Measurements from ENCODE around the gene CRHR2. TPM values are rescaled to one million over a fixed set of nuclear protein-coding genes. Genes with fewer than 3 reads are reported as not detected.

Gene CRHR2
- total RNA-seq, 1 experiment from 2014 or later: not detected

DNA sequence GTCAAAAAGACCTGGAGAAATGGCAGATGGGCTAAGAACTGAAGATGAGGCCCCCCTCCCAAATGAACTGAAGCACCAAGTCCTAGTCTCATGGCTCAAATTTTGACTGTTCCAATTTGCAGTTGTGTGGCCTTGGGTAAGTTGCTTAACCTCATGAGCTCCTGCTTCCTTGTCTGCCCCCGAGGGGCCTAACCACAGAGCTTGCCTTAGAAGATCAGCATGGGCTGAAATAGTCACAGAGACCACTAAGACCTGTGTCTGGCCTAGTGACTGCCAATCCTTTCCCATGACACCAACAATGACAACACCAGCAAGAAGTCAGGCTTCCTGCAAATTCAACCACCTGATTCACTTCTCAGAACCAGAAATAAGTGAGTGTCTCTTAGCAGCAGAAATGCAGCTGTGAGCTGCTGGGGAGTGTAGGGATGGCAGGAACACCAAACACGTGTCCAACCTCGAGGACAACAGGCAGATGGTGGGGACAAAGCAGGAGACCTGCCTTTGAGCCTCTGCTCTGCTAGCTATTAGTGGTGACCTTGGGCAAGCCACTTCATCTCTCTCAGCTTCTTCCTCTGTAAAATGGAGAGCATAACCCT is 23.7 kb downstream of the CRHR2 start:
- DNase-seq: no peak
- H3K4me1 ChIP-seq: peaks cover 17% of the 10 kb centered on the region
- no peak overlapping the region for H3K4me3 ChIP-seq
- H3K27ac ChIP-seq: no peak overlapping the region
- H3K36me3 ChIP-seq: no peaks in the 10 kb centered on the region
- H3K9me3 ChIP-seq (replicated peaks): no peaks in the 10 kb centered on the region
- no peaks in the 10 kb centered on the region; the same call in 1 of the 2 replicates for H3K27me3 ChIP-seq

DNA sequence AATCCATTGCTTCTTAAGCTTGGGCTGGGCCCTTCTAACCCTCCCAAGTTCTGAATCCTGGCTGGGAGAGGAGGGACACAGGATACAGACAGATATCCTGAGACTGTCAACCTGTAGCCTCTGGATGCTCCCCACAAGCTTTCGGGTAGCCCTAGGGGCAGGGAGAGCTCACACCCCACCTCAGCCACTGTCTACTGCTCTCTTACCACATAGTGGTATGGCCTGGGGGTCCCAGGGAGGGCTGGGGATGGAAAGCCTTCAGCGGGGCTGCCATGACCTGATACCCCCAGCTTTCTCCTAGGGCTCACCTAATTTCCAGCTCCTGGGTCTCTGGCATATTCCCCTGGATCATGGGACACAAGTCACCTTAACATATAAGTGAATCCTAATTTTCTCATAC is 25.1 kb downstream of the CRHR2 start:
- H3K27me3 ChIP-seq: no peaks in the 10 kb centered on the region; the same call in 1 of the 2 replicates
- no peaks in the 10 kb centered on the region for H3K9me3 ChIP-seq (replicated peaks)
- no peaks in the 10 kb centered on the region for H3K36me3 ChIP-seq
- DNase-seq: no peak
- no peak overlapping the region for H3K4me3 ChIP-seq
- H3K27ac ChIP-seq: no peak overlapping the region
- peaks cover 17% of the 10 kb centered on the region for H3K4me1 ChIP-seq

DNA sequence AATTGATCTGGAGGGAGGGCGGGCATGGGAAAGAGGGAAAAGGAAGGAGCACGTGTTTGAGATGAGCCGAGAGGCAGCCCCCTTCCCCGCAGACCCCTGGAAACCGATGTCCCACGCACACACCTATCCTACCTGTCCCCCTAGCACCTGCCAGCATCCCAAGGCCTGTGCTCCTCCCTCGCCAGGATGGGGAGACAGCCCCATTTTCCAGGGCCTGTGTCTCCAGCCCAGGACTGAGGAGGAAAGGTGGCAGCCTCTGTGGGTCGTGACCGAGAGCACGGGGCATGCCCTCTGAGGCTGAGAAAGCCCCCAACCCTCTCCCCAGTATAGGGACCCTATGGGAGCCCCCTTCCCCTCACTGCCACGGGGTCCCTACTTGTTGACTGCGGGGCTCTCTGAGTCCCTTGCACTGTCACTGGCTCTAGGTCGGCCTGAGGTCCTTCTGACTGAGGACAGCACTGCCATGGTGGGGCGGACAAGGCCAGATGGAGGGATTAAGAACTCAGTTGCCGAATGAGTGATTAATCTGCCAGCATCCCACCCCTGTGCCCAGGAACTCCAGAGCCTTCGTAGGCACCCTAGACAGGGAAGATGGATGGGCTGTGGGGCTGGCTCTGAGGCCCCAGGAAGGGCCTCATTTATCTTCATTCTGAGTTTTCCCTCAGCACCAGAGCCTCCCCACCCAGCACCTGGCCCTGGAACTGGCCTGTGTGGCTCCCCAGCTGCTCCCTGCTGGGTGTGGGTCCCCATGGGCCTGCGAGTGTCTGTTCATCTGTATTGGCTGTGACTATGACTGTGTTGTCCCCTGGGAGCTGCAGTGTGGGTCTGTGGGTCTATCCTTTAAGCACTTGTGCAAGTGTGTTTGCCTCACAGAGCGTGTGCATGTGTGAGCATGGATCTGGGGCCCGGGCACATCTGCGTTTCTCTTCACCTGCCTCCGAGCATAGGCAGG is 26.0 kb downstream of the CRHR2 start:
- H3K4me3 ChIP-seq: no peak overlapping the region
- no peak for DNase-seq
- H3K27ac ChIP-seq: no peak overlapping the region
- no peaks in the 10 kb centered on the region for H3K36me3 ChIP-seq
- peaks cover 17% of the 10 kb centered on the region for H3K4me1 ChIP-seq
- no peaks in the 10 kb centered on the region for H3K9me3 ChIP-seq (replicated peaks)
- no peaks in the 10 kb centered on the region; the same call in 1 of the 2 replicates for H3K27me3 ChIP-seq

DNA sequence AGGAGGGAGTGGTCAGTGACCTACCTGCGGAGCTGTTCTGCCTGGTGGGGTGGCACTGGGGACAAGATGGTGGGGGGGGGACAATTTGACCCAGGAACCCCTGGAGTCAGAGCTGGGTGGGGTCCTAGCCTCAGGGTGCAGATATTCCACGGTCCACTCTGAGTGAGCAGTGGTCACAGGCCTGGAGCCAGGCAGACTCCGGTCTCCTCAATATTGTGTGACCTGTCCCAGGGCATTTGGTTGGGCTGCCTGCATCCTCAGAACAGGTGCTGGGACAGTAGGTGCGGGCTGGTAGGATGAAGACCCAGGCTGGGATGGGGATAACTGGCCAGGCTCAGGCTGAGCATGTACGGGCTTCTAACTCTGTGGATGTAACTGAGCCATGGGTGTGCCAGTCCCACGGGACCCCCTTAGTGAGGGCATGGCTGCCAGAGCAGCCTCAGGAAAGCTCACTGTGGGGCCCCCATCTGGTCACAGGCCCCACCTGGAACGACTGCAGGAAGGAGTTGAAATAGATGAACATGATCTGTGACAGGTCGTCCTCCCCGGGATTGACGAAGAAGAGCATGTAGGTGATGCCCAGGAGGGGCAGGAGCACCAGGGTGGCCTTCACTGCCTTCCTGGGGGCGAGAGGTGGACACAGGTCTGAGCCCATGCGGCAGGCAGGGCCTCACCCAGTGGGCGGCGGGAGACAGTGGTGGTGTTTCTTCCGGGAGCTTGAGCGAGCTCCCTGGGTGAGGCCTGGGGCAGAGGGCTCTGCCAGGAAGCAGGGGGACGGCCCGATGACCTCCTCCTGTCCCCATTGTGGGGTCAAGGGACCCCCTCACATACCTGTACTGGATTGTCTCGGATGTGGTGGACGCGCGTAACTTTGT is 26.9 kb downstream of the CRHR2 start:
- H3K9me3 ChIP-seq (replicated peaks): no peaks in the 10 kb centered on the region
- peaks cover 11% of the 10 kb centered on the region for H3K4me1 ChIP-seq
- H3K27ac ChIP-seq: no peak overlapping the region
- H3K4me3 ChIP-seq: no peak overlapping the region
- DNase-seq: no peak
- H3K36me3 ChIP-seq: no peaks in the 10 kb centered on the region
- no peaks in the 10 kb centered on the region for H3K27me3 ChIP-seq

DNA sequence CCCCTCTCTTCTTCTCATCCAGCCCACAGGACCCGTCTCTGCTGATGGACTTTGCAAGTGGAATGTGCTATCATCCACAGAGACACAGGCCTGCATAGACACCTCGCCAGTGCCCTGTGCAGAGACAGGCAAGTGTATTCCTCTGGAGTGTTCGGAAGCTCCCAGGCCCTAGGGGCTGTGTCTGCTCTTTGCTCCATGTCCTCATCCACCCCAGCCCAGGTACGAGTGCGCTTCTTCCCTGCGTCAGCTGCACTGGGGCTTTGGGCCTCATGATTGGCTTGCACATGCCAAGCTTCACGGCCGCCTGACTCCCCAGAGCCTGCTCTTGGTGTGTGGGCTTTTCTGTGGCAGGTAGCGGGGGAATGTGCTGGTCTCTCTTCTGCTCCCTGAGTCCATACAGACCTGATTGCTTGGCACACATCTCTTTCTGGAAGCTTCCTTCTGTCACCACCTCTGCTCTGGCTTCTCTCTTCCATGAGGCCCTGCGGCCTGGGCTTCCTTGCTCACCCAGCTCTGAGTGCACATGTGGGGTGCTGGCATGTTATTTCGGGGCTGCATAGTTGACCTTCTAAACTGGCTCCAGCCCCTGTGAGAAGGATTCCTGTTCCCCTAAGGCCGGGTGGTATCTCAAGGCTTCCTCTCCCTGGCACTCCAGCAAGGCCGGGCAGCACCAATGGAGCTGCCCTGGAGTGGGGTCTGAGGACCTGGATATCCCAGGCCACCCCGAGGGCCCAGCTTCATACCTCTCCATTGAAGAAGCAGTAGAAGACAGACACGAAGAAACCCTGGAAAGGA is 27.8 kb downstream of the CRHR2 start:
- DNase-seq: no peak
- Histone ChIP-seq H3K27ac (no peak overlapping the region), H3K4me1 (peaks cover 4% of the 10 kb centered on the region)

DNA sequence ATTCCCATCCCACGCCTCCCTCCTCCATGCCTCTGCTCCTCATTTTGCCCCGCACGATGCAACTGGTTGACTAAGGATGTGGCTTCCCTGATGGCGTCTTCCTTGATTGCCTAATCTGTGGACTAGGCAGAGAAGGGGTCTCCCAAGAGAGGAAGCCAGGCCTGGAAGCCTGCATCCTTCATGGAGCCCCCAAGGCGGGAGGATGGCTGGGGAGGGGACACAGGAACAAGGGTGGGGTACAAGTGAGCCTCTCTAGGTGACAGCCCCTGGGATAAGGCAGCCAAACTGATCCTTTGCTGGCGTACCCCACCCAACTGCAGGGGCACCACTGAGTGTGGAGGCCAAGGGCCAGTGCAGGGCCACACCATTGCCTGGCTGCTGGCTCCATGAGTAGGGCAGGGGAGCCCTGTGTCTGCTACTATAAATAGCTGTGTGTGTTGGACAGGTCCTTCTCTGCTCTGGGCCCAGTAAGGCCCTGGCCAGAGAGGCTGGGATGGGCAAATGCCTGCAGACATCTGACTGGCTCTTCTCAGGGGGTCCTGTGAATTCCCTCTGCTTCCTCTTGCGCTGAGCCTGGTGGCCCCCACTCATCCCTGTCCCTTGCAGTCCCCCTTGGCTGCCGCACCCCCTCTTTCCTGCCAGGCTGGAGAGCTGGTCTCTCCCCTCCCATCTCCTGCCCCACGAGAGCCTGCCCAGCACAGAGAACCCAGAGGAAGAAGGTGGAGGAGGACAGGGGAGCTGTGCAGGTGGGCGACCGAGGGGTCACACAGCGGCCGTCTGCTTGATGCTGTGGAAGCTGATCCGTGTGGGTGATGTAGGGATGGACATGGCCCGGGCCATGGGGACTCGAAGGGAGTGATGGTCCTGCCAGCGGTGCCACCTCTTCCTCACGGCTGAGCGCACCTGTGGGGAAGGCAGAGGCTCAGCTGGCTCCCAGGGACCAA is 29.3 kb downstream of the CRHR2 start:
- Histone ChIP-seq H3K4me3 (no peak overlapping the region), H3K9me3 (replicated peaks) (no peaks in the 10 kb centered on the region), H3K36me3 (no peaks in the 10 kb centered on the region), H3K27me3 (no peaks in the 10 kb centered on the region), H3K27ac (no peak overlapping the region), H3K4me1 (peaks cover 6% of the 10 kb centered on the region)
- DNase-seq: no peak

More for the DNA sequence above, 27.8 kb downstream of the CRHR2 start:
- Histone ChIP-seq H3K27me3 (no peaks in the 10 kb centered on the region), H3K36me3 (no peaks in the 10 kb centered on the region), H3K4me3 (no peak overlapping the region), H3K9me3 (replicated peaks) (no peaks in the 10 kb centered on the region)

DNA sequence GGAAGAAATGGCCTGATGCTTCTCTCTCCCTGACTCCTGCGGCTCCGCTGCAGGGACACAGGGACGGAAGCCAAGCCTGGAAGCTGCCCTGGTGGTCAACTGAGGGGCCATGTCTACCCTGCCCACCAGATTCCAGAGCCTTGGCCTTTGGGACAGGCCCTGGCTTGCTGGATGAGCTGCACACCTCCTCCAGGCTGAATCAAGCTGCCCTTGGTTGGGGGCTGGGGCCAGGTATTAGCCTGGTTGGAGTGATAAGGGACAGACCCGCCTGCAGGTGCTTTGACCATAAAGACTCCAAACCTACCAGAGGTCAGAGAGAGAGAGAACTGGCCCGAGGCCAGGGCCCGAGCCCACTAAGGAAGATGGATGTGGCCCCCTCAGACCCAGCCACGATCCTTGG is 30.1 kb downstream of the CRHR2 start:
- H3K9me3 ChIP-seq (replicated peaks): no peaks in the 10 kb centered on the region
- H3K4me1 ChIP-seq: peaks cover 15% of the 10 kb centered on the region
- H3K36me3 ChIP-seq: no peaks in the 10 kb centered on the region
- no peak for DNase-seq
- no peak overlapping the region for H3K4me3 ChIP-seq
- no peak overlapping the region for H3K27ac ChIP-seq
- H3K27me3 ChIP-seq: no peaks in the 10 kb centered on the region

DNA sequence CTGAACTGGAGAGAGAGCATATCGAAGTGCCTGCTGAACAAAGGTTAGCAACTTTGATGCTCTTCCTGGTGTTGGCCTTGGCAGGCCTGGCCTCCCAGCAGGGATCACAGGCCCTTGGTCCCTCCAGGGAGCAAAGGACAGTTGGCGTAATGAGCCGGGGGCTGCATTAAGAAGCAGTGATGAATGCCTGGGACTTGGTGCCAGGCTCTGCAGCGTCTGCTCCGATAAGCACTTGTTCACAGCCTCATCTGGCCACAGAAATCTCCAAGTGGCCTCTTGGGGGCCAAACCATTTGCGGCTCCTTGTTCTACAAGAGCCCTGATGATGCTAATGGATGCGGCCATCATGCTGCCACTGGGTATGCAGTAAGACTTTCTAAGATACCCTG is 31.8 kb downstream of the CRHR2 start:
- H3K27ac ChIP-seq: no peak overlapping the region
- no peak for DNase-seq
- H3K4me3 ChIP-seq: no peak overlapping the region

DNA sequence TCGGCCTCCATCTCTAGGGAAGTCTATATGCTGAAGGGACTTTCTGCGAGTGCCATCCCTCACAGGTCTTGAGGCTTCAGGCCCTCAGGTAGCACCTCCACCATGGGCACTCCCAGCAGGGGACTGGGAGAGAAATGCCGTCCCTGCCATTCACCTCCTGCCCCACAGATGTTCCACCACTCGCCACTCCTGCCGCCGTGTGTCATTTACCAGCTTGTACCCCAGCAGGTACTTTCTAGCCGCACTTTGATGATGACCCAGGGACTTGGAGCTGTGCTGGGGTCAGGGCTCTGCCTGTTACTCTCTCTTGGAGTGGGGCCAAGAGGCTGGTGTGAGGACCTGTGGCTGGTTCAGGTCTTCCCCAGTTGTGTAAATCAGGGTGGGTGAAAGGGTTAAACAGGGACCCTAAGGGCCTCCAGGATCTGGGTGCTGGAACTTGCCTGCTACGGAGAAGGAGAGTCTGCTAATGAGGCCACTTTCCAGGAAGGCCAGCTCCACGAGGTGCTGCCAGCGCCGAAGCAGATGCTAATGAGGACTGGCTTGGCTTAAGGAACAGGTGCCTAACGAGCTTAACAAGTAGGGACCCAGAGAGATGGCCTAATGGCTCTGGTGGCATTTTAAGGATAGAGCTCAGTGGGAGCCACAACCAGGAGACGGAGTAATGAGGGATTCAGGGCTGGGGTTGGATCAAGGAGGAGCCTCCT is 32.4 kb downstream of the CRHR2 start:
- peaks cover 22% of the 10 kb centered on the region for H3K4me1 ChIP-seq
- no peaks in the 10 kb centered on the region for H3K27me3 ChIP-seq
- no peaks in the 10 kb centered on the region for H3K9me3 ChIP-seq (replicated peaks)
- H3K36me3 ChIP-seq: no peaks in the 10 kb centered on the region
- H3K27ac ChIP-seq: no peak overlapping the region
- DNase-seq: no peak
- H3K4me3 ChIP-seq: no peak overlapping the region

More for the DNA sequence above, 31.8 kb downstream of the CRHR2 start:
- Histone ChIP-seq H3K9me3 (replicated peaks) (no peaks in the 10 kb centered on the region), H3K4me1 (peaks cover 22% of the 10 kb centered on the region), H3K27me3 (no peaks in the 10 kb centered on the region), H3K36me3 (no peaks in the 10 kb centered on the region)

DNA sequence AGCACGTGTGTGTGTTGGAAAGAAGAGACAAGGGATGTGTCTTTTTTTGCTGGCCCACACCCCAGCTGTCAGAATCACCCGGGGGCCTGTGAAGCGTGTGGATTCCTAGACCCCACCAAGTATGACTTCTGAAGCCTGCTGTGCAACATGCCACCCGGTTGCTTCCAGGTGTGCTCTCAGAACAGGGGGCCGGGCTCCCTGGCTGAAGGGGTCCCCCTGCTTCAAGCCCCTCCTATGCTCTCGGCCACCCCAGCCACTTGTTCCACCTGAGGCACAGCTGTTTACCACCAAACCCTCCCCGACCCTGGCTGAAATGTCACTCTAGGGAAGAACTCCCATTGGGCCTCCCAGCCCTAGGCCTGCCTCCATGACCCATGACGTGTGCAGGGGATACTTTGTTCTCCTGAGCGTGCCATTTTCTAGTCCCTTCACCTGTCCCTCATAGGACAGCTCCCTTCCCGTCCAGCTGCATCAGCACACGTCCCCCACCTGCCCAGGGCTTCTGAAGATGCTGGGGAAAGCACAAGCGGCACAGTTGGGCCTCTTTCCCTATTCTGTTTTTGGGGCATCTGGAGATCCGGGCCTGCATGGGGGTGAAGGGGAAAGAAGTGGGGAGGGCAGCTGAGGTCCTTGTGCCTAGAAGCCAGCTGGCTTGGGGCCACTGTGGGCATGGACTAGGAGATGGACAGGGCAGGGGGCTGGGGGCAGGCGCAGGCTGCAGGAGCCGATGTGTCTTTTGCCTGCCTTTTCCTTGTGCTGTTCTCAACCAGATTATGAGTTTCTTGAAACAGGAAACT is 33.3 kb downstream of the CRHR2 start:
- no peak overlapping the region for H3K27ac ChIP-seq
- no peaks in the 10 kb centered on the region for H3K9me3 ChIP-seq (replicated peaks)
- H3K4me1 ChIP-seq: peaks cover 22% of the 10 kb centered on the region
- no peaks in the 10 kb centered on the region for H3K36me3 ChIP-seq
- DNase-seq: no peak
- H3K4me3 ChIP-seq: no peak overlapping the region
- no peaks in the 10 kb centered on the region for H3K27me3 ChIP-seq

DNA sequence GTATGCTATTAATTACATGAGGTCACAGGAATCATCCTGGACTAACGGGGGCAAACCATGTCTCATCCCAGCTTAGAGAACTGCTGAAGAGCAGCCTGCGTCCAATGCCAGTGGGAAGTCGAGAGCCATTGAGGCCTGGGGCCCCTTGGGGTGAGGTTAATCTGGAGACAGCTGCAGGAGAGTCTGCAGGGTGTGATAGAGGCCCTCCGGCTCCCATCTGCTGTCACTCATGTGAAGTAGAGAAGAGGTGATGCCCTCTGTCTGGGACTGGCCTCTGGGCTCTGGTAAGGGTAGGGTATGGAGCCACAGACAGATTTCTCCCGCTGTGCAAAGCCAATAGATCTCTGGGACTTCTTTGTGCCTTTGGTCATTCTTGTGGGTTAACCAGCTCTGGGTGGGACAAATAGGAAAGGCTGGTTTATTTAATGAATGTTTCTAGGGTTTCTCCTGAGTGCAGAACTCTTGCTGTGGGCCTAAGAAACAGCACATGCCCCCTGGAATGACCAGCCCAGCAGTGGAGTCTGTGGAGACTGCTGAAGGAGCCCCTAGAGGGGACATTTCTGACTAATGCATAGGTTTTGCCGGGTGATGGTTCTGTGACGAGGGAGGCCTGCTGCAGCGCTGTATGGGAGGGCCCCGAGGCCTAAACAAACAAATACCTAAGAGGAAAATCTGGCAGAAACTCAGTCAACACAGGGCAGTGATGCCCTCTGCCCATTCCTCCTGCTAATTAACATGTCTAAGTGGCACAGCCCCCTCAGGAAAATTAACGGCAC is 34.5 kb downstream of the CRHR2 start:
- Histone ChIP-seq H3K27me3 (no peaks in the 10 kb centered on the region), H3K36me3 (0 out of 2 replicates have a peak, but pooled peaks cover under 1% of the 10 kb centered on the region), H3K9me3 (replicated peaks) (no peaks in the 10 kb centered on the region), H3K4me3 (no peak overlapping the region), H3K27ac (peak overlapping the region; percentile 30), H3K4me1 (peaks cover 22% of the 10 kb centered on the region)
- DNase-seq: peak; percentile 87 to 90

Measured in SJCRH30 (cell line).